HepG2 (cell line): ENCODE measurements around the gene ENO2. TPM values are rescaled to one million over a fixed set of nuclear protein-coding genes. Genes with fewer than 3 reads are reported as not detected.

Source experiments
- AGO2 ChIP-seq: fragments of 200-400 bp; formaldehyde crosslinking; optimal IDR thresholded peaks from 2 replicates; pipeline ENCODE3; 2017; ENCODE audit warnings: mild to moderate bottlenecking, low read depth, low read length, moderate library complexity
- CBX2 ChIP-seq, 2 experiments: fragments of 200-600 bp in 1 of 2; sonication (generic); formaldehyde crosslinking in 1 of 2; IDR thresholded peaks; 2 replicates each; pipeline versions ENCODE4 v1.7.0 to v1.8.1; 2018 to 2022; ENCODE audit warnings: low read depth in 2 of 2, low read length in 1 of 2, mild to moderate bottlenecking in 1 of 2, missing genetic modification reagents in 1 of 2
- CENPX ChIP-seq: sonication (generic); formaldehyde crosslinking; IDR thresholded peaks from 2 replicates; pipeline ENCODE4 v1.9.0; 2021; ENCODE audit warnings: mild to moderate bottlenecking, missing genetic modification reagents, moderate library complexity
- KMT2B ChIP-seq: IDR thresholded peaks from 2 replicates; pipeline ENCODE4 v1.6.1; 2016; ENCODE audit warnings: missing genetic modification reagents, missing compliant biosample characterization
- SETDB1 ChIP-seq: sonication (generic); formaldehyde crosslinking; IDR thresholded peaks from 2 replicates; pipeline ENCODE4 v1.5.1; 2020; ENCODE audit warnings: missing genetic modification reagents, mild to moderate bottlenecking, borderline replicate concordance
- THAP11 ChIP-seq: IDR thresholded peaks from 2 replicates; pipeline ENCODE4 v1.6.1; 2016; ENCODE audit warnings: missing biosample characterization, missing genetic modification reagents
- ZKSCAN8 ChIP-seq: IDR thresholded peaks from 2 replicates; pipeline ENCODE4 v1.6.1; 2016; ENCODE audit warnings: borderline replicate concordance, missing genetic modification reagents, missing compliant biosample characterization
- ZNF331 ChIP-seq: sonication (generic); formaldehyde crosslinking; IDR thresholded peaks from 2 replicates; pipeline ENCODE4 v1.4.0; 2020; ENCODE audit warnings: missing genetic modification reagents
- polyA plus RNA-seq, 8 experiments: library from polyadenylated mRNA; depleted of rRNA in 3 of 8; stranded (reverse) in 7 of 8; unstranded in 1 of 8; fragments of >200 nt; fragmentation: Illumina TruSeq in 4 of 8; extraction: Trizol in 4 of 8; gene quantifications; 2 replicates each; pipeline versions ENCODE4 v1.2.1 to v1.2.3, GENCODE V29; 2011 to 2016; ENCODE audit warnings: low read depth in 4 of 8, missing spikeins in 1 of 8, mixed read lengths in 1 of 8; ENCODE audit not compliant: insufficient read depth in 1 of 8
- total RNA-seq, 5 experiments: library from RNA; depleted of rRNA; stranded (reverse); fragments of >200 nt; fragmentation: Illumina TruSeq; extraction: Trizol; gene quantifications; 2 replicates each; pipeline ENCODE4 v1.2.3, GENCODE V29; 2016; ENCODE audit warnings: low read depth in 1 of 5
- TF ChIP-seq, protein P1 (sequence below): sonication (generic); IDR thresholded peaks from 2 replicates; pipeline ENCODE4 v1.6.1; 2016; ENCODE audit warnings: low read depth, borderline replicate concordance
- TF ChIP-seq, protein P2 (sequence below): sonication (generic); formaldehyde crosslinking; IDR thresholded peaks from one replicate; pipeline ENCODE4 v1.5.1; 2020; ENCODE audit warnings: mild to moderate bottlenecking, missing genetic modification reagents; ENCODE audit errors: not compliant biosample characterization
- TF ChIP-seq, protein P3 (sequence below): sonication (generic); formaldehyde crosslinking; IDR thresholded peaks from 2 replicates; pipeline ENCODE4 v1.4.0; 2020; ENCODE audit warnings: mild to moderate bottlenecking, missing genetic modification reagents

The ENO2 gene
- total and polyA plus RNA-seq, 2 of the 13 experiments (the other 11 are each of a cell fraction or from before 2014, with no cell fraction given): 19.3 to 136 TPM

DNA sequence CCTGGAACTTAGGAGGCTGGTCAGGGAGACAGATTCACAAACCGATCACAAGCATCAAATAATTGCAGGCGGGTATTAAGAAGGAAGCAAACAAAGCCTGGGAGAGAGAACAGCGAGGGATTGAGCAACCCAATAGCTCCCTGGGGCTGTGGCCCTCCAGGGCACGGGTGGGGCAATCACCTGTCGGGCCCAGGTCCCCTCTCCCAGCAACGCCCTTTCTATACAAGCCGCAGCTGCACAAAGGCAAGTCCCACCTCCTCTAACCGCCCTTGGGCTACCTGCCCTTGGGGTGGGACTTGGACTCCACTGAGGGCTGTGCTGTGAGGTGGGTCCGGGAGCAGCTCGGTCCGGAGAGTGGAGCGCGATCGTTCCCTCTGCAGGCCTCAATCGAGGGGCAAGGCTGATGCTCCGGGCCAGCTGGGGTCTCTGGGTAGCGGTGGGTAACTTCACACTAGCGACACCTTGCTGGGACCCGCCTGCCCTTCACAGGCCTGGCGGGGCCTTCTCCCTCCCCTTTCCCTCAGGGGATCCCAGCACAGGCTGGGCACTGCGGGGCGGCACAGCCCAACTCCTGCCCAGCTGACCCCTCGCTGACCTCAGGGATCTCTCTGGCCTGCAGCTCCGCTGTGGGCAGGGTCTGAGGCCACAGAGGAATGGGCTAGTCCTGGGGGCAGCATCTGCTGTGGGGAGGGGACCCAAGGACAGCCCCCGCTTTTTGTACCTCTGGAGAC is 48.1 kb downstream of the ENO2 start (continued):
- TF ChIP-seq AGO2 (peak; percentile 46), CENPX (no peak), SETDB1 (no peak), KMT2B (CRISPR knock-in tag) (0 out of 2 replicates have a peak, but pooled peaks have one; percentile 5), ZNF331 (no peak), ZKSCAN8 (CRISPR knock-in tag) (no peak; the same call in 1 of the 2 replicates), CBX2 (IDR thresholded peaks at IDR 0.05; ENCODE audit: low read depth, low read length) (no peak), CBX2 (CRISPR knock-in tag; IDR thresholded peaks at IDR 0.05; ENCODE audit: low read depth) (no peak), THAP11 (CRISPR knock-in tag) (no peak)
- TF ChIP-seq, protein P1, sequence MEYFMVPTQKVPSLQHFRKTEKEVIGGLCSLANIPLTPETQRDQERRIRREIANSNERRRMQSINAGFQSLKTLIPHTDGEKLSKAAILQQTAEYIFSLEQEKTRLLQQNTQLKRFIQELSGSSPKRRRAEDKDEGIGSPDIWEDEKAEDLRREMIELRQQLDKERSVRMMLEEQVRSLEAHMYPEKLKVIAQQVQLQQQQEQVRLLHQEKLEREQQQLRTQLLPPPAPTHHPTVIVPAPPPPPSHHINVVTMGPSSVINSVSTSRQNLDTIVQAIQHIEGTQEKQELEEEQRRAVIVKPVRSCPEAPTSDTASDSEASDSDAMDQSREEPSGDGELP: no peak
- TF ChIP-seq, protein P2, sequence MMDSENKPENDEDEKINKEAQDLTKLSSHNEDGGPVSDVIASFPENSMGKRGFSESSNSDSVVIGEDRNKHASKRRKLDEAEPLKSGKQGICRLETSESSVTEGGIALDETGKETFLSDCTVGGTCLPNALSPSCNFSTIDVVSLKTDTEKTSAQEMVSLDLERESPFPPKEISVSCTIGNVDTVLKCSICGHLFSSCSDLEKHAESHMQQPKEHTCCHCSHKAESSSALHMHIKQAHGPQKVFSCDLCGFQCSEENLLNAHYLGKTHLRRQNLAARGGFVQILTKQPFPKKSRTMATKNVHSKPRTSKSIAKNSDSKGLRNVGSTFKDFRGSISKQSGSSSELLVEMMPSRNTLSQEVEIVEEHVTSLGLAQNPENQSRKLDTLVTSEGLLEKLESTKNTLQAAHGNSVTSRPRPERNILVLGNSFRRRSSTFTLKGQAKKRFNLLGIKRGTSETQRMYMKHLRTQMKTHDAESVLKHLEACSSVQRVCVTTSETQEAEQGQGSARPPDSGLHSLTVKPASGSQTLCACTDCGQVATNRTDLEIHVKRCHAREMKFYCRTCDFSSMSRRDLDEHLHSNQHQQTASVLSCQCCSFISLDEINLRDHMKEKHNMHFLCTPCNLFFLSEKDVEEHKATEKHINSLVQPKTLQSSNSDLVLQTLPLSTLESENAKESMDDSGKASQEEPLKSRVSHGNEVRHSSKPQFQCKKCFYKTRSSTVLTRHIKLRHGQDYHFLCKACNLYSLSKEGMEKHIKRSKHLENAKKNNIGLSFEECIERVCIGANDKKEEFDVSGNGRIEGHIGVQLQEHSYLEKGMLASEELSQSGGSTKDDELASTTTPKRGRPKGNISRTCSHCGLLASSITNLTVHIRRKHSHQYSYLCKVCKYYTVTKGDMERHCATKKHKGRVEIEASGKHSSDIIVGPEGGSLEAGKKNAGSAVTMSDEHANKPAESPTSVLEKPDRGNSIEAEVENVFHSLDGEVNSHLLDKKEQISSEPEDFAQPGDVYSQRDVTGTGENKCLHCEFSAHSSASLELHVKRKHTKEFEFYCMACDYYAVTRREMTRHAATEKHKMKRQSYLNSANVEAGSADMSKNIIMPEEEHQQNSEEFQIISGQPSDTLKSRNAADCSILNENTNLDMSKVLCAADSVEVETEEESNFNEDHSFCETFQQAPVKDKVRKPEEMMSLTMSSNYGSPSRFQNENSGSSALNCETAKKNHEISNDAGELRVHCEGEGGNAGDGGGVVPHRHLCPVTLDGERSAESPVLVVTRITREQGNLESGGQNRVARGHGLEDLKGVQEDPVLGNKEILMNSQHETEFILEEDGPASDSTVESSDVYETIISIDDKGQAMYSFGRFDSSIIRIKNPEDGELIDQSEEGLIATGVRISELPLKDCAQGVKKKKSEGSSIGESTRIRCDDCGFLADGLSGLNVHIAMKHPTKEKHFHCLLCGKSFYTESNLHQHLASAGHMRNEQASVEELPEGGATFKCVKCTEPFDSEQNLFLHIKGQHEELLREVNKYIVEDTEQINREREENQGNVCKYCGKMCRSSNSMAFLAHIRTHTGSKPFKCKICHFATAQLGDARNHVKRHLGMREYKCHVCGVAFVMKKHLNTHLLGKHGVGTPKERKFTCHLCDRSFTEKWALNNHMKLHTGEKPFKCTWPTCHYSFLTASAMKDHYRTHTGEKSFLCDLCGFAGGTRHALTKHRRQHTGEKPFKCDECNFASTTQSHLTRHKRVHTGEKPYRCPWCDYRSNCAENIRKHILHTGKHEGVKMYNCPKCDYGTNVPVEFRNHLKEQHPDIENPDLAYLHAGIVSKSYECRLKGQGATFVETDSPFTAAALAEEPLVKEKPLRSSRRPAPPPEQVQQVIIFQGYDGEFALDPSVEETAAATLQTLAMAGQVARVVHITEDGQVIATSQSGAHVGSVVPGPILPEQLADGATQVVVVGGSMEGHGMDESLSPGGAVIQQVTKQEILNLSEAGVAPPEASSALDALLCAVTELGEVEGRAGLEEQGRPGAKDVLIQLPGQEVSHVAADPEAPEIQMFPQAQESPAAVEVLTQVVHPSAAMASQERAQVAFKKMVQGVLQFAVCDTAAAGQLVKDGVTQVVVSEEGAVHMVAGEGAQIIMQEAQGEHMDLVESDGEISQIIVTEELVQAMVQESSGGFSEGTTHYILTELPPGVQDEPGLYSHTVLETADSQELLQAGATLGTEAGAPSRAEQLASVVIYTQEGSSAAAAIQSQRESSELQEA: no peak
- TF ChIP-seq, protein P3, sequence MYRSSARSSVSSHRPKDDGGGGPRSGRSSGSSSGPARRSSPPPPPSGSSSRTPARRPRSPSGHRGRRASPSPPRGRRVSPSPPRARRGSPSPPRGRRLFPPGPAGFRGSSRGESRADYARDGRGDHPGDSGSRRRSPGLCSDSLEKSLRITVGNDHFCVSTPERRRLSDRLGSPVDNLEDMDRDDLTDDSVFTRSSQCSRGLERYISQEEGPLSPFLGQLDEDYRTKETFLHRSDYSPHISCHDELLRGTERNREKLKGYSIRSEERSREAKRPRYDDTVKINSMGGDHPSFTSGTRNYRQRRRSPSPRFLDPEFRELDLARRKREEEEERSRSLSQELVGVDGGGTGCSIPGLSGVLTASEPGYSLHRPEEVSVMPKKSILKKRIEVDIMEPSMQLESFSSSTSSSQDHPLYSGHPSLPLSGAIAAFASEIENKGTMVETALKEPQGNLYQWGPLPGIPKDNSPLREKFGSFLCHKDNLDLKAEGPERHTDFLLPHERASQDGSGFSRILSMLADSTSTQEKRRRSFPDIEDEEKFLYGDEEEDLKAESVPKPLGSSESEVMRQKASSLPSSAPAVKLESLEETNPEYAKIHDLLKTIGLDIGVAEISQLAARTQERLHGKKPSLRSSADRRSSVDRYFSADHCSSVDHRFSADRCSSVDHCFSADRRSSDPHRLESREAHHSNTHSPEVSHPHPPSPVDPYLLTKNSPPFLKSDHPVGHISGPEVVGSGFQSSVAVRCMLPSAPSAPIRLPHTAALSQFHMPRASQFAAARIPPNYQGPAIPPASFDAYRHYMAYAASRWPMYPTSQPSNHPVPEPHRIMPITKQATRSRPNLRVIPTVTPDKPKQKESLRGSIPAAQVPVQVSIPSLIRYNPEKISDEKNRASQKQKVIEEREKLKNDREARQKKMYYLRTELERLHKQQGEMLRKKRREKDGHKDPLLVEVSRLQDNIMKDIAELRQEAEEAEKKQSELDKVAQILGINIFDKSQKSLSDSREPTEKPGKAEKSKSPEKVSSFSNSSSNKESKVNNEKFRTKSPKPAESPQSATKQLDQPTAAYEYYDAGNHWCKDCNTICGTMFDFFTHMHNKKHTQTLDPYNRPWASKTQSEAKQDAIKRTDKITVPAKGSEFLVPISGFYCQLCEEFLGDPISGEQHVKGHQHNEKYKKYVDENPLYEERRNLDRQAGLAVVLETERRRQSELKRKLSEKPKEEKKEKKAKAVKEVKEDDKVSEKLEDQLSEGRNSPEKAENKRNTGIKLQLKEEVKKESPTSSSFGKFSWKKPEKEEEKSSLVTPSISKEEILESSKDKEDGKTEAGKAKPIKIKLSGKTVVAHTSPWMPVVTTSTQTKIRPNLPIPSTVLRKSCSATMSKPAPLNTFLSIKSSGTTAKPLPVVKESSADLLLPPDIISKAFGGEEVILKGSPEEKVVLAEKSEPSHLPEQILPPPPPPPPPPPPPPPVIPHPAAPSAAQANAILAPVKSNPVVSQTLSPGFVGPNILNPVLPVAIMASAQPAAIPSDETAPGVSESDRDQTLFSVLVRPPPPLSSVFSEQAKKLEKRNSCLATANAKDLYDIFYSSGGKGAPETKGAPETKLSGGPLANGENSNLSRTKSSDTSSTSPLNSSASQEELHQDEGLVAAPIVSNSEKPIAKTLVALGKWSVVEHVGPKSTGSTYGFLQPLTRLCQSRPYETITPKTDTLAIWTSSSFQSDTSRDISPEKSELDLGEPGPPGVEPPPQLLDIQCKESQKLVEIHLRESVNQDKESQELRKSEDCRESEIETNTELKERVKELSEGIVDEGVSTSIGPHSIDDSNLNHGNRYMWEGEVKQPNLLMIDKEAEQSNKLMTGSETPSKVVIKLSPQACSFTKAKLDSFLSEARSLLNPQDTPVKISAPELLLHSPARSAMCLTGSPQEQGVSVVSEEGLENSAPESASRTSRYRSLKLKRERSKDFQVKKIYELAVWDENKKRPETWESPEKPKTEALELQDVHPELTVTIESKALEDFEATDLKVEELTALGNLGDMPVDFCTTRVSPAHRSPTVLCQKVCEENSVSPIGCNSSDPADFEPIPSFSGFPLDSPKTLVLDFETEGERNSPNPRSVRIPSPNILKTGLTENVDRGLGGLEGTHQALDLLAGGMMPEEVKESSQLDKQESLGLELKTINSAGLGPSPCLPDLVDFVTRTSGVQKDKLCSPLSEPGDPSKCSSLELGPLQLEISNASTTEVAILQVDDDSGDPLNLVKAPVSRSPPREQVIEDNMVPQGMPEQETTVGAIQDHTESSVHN (CRISPR knock-in tag): no peak
